ENCODE measurements around the gene SEMA5A.

Gene SEMA5A

DNA sequence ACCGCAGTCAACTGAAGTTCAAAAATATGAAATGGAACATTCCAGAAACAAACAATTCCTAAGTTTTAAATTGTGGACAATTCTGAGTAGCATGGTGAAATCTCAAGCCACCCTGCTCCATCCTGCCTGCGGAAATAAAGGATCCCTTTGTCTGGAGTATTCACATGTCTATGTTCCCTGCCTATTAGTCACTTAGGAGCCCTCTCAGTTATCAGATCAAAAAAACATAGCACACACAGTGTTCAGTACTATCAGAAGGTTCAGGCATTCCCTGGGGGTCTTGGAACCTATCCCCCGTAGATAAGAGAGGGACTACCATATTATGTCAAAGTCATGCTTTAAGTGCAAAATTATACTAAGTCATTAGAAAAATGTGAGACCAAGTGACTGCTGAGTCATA is 300.8 kb downstream of the SEMA5A start:
- DNase-seq, result no peak

DNA sequence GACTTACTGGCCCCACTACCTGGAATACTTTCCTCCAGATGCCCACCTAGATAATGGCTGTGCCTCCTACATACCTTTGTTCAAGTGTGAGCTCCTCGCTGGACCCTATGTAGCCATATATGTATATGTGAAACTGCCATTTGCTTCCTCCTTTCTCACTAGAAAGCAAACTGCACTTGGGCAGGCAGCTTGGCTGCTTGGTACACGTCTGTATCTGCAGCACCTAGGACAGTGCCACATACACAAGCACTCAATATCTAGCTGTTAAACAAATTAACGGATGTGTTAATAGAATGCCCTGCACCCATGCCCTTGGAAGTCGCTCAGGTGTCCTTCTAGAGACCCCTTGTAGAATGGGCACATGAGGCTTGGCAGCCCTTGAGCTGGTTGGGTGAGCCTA is 301.5 kb downstream of the SEMA5A start:
- no peak for DNase-seq

DNA sequence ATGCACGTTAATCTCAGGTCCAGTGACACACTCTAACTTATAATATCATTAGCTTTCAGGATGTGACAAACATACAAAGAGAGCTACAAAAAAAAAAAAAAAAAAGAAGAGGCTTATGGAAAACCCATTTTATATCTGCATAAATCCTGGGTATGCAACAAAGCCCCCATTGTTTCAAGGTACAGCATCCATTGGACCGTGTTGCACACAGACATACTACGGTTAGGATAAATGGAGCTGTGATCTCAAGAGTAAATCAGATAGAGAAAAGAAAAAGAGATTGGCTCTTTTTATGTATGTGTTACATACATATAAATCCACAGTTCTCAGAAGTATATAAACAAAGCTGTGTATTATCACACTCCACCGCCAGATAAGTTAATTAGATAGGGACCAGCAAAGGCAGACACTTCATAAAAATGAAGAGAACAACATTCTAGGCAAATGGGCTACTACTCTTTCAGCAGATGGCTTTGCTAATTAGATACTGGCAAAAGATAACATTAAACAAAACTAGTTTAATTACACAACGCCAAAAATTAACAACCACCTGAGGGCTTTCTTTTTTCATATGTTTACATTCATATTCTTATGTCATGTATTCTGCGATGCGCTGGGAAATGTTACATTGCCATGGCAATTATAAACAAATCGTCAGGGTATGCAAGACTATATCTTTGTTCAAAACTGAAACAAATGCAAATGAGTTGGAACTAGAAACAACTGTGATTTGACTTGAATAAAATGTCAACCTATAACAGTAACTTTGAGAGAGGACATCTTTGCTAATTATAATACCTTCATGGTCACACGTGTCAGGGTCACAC is 304.2 kb downstream of the SEMA5A start:
- no peak for DNase-seq

- no peak for DNase-seq
Observed at GRCh38 chr5:9240431-9240830, 305.4 kb downstream of the SEMA5A start.

DNA sequence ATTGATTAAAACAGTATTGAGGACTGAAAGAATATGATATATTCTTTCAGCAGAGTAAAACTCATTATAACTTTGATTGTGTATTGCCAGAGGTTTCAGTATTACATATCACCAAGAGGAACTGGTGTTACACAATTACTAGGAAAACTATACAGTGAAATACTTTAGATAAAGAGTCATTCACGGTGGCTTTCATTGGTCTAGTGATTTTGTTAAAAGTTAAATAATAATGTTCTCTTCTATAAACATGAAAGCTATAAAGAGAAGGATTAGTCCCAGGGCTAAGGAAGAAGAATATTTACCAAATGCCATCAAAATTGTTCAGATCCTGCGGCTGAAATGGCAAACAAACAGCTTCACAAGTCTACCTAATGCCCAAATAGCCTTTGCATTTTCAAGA is 306.2 kb downstream of the SEMA5A start:
- no peak for DNase-seq

DNA sequence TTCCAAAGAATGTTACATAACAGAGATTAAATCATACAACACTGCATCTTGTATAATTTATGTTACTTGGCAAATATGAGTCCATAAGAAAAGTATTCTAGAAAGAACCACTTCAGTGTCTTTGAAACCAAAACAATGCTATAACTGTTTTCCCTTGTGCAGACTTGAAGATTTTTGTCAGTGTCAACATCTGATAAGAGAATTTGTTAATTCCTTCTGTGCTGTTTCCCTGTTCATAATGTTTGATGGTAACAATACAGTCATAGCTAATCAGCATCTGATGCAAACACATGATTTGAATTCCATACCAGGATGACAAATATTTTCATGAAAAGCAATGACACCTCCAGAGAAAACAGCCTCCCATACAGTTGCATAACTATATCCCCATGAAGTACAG is 306.8 kb downstream of the SEMA5A start:
- no peak for DNase-seq

- no peak for DNase-seq
Observed at GRCh38 chr5:9233712-9234111, 312.2 kb downstream of the SEMA5A start.

GRCh38 chr5:9233035-9233434 is 312.8 kb downstream of the SEMA5A start:
- DNase-seq, result no peak

GRCh38 chr5:9231842-9232241 is 314.0 kb downstream of the SEMA5A start:
- DNase-seq, result no peak

DNA sequence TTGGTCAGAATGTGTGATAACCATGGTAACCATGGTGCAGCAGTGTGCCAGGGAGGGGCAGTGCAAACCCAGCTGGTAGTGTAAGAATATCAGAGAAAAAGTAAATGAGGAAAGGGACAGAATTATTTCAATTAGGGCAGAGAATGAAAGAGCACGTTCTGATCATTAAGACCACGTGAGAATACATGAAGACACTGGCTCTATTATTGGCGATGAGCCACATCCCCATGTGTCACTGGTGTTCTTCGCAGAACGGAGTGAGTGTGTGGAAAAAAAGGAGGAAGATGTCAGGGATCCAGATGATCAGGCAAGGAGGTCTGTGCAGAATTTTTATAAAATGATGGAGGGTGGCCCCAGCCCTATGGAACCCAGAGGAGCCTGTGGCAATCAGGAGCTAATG is 315.5 kb downstream of the SEMA5A start:
- no peak for DNase-seq

DNA sequence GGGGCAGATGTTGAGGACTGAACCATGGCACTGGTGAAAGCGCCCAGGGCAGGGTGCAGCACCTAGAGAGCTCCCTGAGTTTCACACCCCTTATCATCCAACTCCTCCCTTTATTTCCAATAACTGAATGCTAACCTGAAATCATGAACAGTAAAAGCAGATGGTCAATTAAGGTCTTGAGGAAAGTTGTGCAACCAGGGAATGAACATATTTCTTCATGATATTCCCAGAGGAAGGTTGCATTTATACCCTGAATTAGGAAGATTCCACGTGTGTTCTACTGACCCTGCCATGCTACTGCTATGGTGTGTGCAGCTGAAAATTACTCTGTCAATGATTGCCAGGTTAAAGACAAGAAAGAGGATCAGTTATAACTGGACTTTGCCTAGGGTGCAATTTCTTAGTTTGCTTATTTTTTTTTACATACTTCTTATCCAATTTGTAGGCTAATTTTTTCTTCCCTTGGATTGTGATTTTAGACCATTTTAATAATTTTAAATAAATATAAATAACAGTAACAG is 319.8 kb downstream of the SEMA5A start:
- DNase-seq, result no peak

GRCh38 chr5:9222054-9222976 is 323.6 kb downstream of the SEMA5A start:
- no peak for DNase-seq

DNA sequence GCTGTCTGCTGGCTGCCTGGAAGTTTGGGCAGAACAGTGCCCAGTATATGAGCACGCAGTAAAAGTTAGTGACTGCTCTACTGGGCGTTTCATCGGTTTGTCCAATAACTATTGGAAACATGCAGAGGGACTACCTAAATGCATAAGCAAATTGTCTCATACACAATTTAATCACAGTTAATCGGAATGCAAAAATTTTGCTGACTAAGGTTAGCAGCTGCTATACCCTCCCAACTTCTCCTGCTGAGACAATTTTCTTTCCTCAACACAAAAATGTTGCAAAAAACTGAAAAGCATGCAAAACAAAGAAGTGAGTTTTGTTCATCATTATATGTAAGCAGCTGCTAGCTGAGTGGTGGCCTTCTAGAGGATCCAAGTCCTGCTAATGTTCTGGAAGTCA is 327.5 kb downstream of the SEMA5A start:
- DNase-seq, result no peak

DNA sequence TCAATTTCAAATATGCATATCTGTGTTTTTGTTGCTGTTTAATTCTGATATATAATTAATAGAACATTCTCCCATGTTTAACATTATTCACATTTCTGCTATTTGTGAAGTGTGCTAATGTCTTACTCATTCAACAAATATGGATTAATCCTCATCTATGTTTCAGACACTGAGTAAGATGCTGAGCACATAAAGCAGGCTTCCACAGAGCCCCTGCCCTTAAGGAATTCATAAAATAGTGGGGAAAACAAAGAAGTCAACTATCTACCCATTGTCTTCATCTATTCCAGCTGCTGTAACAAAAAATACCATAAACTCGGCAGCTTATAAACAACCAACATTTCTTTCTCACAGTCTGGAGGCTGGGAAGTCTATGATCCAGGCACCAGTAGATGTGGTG is 333.3 kb downstream of the SEMA5A start:
- DNase-seq, result no peak

DNA sequence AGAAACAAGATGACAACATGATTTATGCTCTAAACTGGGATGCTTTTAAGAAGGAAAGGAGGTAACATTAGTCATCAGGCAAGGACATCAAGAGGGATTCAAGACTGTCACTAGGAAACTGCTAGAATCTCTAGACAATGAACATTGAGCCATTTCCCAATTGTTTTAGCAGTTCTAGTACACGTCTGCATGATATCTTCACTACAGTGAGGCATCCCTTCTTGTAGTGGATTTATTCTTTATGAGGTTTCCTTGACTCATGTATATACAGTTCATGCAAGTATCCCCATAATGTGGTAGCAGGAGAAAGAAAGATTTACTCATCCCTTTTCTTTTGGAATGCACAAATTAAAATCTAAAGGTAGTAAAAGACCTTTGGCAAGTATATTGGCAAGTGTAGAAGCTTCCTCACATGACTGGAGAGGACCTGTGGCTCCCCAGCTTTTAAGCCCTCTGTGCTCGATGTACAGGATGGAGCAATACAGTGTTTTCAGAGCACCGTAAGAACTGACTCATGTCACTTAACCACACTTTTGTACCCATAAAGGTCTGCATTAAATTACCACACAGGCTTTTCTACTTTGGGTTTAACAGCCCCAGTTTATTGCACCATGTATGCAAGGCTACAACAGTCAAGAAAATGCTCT is 335.9 kb downstream of the SEMA5A start:
- DNase-seq, result no peak

GRCh38 chr5:9207817-9208418 is 338.0 kb downstream of the SEMA5A start:
- peak; percentile 38 for DNase-seq

DNA sequence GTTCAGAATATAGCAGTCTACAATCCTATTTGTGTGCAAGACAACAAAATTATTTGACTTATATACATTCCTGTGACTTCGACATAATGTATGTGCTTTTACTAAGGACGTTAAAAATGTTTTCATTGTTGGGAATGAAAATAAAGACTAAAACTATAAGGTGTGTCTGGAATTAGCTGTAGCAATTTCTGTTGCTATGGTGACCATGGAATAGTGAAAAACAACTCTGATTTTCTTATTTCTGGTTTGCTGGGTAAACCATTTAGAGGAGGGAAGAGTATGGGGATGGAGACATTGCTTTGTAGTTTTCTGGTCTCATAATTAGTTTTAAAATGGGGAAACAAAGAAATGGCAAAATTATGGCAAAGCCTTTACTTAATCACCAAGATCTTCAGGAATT is 343.2 kb downstream of the SEMA5A start:
- DNase-seq, result no peak

DNA sequence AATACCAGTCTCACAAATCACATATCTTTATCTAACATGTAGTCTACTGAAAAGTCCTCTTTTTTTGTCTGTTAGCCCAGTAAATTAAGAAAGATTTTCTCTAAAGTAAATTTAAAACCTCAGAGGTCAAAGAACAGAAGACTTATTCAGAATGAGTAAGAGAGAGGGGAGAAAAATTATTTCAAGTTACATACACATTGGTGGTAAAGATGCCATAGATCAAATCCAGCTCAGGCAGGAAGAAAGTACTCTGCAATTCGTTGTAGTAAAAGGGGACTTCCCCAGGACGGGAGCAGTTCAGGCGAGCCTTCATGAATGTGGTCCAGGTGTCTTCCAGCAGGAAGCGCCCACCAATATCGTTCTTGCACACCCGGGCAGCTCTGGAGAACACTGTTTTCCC is 344.1 kb downstream of the SEMA5A start:
- no peak for DNase-seq

- DNase-seq, result no peak
Observed at GRCh38 chr5:9201011-9201410, 344.9 kb downstream of the SEMA5A start.

DNA sequence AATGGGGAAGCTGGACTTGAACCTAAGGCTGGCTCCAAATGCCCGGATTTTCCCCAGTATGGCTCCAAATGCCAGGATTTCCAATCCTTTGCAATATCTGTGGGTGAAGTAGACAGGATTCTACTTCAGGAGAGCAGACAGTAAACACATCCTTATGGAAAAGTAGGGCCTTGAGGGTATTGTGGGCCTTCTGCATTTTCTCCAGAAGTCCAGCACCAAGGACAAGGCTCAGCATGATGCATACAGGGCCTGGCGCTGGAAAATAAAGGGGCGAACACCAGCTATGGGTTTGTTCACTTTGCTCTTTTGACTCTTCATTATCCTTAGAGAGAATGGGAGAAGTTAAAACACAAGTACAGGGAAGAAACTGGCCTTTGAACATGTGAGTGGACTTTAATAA is 347.5 kb downstream of the SEMA5A start:
- no peak for DNase-seq

DNA sequence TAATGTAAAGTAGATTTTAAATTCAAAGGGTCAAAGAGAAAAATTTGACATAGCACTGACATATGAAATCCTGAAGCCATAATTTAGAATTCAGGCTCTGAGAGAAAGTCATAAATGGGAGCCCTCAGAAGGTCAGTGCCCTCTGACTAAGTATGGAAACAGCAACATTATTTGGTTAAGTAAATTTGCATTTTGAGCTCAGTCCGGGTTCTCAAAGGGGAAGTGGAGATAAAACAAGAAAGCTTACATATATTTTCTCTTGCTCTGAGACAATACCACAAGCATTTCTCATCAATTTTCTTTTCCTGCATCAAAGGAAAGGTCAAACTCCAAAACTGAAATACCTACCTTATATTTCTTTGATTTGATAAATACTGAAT is 348.0 kb downstream of the SEMA5A start:
- DNase-seq, result no peak

DNA sequence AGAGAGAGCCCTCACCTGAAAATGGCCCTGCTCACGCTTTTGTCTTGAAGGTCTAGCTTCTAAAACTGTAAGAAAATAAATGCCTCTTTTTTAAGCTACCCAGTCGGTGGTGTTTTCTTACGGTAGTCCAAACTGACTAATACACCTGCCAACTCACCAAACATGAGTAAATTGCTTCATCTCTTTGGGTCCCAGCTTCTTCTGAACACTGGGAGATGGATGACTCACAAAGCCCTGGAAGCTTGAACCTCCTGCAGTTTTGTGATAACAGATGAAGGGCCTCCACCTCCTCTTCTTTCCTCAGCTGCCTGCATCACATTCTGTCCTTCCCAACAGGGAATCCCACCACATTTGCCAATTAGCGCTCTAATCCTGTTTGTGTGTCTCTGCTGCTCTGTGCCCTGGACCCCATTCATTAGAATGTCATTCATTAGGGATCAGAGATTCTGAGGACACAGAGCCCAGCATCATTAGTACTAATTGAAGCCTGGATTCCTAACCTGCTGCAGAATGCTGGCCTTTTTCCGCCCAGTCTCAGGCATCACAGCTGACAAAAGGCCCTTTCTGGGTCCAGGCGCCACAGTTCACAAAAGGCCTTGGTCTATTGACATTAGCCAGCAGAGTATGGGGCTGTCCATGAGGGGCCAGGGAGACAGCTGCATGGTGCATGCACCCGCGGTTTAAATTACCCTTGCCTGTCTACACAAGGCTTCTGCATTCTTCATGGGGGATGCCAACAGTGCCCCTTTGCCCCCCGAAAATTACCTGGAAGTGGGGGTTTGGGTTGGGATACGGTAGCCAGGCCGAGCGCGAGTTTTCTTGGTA is 349.3 kb downstream of the SEMA5A start:
- no peak for DNase-seq
